Esophagus squamous epithelium (tissue), 5 donors: Measurements from ENCODE around the gene ASXL1. TPM values are rescaled to one million over a fixed set of nuclear protein-coding genes. Genes with fewer than 3 reads are reported as not detected.

Experiments
- DNase-seq: peaks from one replicate; lab custom pipeline; 2025; lab: John Stamatoyannopoulos, UW
- H3K27ac ChIP-seq, 4 donors: fragments of 200-600 bp; sonication (generic); one replicate each; pipeline ENCODE4 v1.5.1; 2016 to 2019; ENCODE audit warnings: mild to moderate bottlenecking in 1 of 4
- H3K27me3 ChIP-seq, 4 donors: fragments of 200-600 bp; sonication (generic); 1 replicate in 3 of 4; 2 replicates in 1 of 4; pipeline versions ENCODE4 v1.5.1 to v1.6.0; 2017 to 2021; ENCODE audit warnings: antibody characterized with exemption in 1 of 4
- H3K36me3 ChIP-seq, 3 donors: fragments of 200-600 bp; sonication (generic); one replicate each; pipeline ENCODE4 v1.5.1; 2016 to 2019
- H3K4me1 ChIP-seq, 3 donors: fragments of 200-600 bp; sonication (generic); one replicate each; pipeline ENCODE4 v1.5.1; 2017 to 2019
- H3K4me3 ChIP-seq, 4 donors: fragments of 200-600 bp; sonication (generic); 1 replicate in 3 of 4; 2 replicates in 1 of 4; pipeline ENCODE4 v1.5.1; 2016 to 2019; ENCODE audit warnings: mild to moderate bottlenecking in 2 of 4, moderate library complexity in 1 of 4
- H3K9me3 ChIP-seq, 3 donors: fragments of 200-600 bp; sonication (generic); one replicate each; pipeline ENCODE4 v1.5.1; 2016 to 2019
- POLR2A ChIP-seq, 4 donors: fragments of 450-650 bp; IDR thresholded peaks; one replicate each; pipeline ENCODE4 v1.6.1; 2017; ENCODE audit warnings: antibody characterized with exemption in 4 of 4, mild to moderate bottlenecking in 4 of 4, moderate library complexity in 3 of 4
- WGBS, 2 donors: methylation state at CpG; one replicate each; pipeline ENCODE4 v1.1.5; 2018; 5-methylcytosine and 5-hydroxymethylcytosine counted together
- intact Hi-C: fragments of 100-400 bp; cut with DNase I; formaldehyde crosslinking; loops from one replicate; pipeline ENCODE4 v1.15.0; 2022
- total RNA-seq, 4 donors: library from RNA; depleted of rRNA; stranded (reverse); fragments of >200 nt; gene quantifications; one replicate each; pipeline ENCODE4 v1.1.0, GENCODE V29; 2016
- TF ChIP-seq, protein P1 (sequence below), 6 experiments: fragments of 450-650 bp in 4 of 6; fragments of 200-600 bp in 2 of 6; sonication (generic) in 2 of 6; IDR thresholded peaks; one replicate each; pipeline ENCODE4 v1.5.1; 2016 to 2019; ENCODE audit warnings: antibody characterized with exemption in 6 of 6, mild to moderate bottlenecking in 4 of 6, moderate library complexity in 4 of 6
- donor health status: DM: yes; HTN: yes; CAD: no.

The ASXL1 gene
- total RNA-seq, 4 donors from 2014 or later = 14.3 to 49.2 (median 22.1) TPM

DNA sequence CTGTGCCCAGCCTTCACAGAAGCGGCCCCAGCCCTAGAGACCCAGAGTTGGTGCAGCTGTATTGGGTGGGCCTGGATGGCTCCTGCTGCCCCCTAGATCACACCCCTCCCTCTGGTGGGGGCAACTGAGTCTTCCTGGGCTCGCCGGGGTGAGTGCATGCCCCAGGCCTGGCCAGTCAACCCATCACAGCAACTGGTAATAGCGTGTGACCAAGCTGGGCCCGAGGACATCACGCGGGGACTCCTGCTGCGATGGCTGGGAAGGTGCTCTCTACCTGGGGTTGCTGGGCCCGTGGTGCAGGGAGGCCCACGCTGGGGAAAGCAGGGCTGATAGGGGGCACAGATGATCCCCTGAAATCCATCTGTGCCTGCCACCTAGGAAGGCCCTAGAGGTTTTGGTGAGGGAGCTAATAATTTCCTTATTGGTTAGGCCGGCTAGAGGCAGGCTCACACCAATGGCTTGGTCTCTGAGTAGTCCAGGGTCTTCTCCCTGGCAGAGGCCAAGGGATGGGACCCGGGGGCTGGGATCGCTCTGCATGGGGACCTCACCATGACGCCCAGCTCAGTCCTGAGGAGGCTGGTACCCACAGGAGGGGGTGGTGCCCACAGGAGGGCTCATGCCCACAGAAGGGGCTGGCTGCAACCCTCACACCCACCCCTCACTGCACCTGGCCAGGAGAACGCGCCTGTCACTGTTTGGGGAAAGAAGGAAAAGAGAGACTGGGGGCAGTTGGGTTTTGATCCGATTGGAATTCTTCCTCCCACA lies 103.9 kb downstream of the ASXL1 start:
- Histone ChIP-seq H3K4me1 (peaks cover 7 to 57% (median 12%) of the 10 kb centered on the region in 3 donors), H3K9me3 (no peaks in the 10 kb centered on the region), H3K36me3 (no peaks in the 10 kb centered on the region), H3K27ac (no peak overlapping the region), H3K27me3 (no peaks in the 10 kb centered on the region), H3K4me3 (no peak overlapping the region)
- DNase-seq = no peak
- TF ChIP-seq POLR2A (IDR thresholded peaks at IDR 0.05) = no peak
- TF ChIP-seq, protein P1, sequence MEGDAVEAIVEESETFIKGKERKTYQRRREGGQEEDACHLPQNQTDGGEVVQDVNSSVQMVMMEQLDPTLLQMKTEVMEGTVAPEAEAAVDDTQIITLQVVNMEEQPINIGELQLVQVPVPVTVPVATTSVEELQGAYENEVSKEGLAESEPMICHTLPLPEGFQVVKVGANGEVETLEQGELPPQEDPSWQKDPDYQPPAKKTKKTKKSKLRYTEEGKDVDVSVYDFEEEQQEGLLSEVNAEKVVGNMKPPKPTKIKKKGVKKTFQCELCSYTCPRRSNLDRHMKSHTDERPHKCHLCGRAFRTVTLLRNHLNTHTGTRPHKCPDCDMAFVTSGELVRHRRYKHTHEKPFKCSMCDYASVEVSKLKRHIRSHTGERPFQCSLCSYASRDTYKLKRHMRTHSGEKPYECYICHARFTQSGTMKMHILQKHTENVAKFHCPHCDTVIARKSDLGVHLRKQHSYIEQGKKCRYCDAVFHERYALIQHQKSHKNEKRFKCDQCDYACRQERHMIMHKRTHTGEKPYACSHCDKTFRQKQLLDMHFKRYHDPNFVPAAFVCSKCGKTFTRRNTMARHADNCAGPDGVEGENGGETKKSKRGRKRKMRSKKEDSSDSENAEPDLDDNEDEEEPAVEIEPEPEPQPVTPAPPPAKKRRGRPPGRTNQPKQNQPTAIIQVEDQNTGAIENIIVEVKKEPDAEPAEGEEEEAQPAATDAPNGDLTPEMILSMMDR (IDR thresholded peaks at IDR 0.05) = no peak
- WGBS, 2 donors = 88% methylated on average over 1 of the region's 17 CpGs; no CpG with 5 or more reads in 1 of the 2 donors
- intact Hi-C loops = no loop called here

DNA sequence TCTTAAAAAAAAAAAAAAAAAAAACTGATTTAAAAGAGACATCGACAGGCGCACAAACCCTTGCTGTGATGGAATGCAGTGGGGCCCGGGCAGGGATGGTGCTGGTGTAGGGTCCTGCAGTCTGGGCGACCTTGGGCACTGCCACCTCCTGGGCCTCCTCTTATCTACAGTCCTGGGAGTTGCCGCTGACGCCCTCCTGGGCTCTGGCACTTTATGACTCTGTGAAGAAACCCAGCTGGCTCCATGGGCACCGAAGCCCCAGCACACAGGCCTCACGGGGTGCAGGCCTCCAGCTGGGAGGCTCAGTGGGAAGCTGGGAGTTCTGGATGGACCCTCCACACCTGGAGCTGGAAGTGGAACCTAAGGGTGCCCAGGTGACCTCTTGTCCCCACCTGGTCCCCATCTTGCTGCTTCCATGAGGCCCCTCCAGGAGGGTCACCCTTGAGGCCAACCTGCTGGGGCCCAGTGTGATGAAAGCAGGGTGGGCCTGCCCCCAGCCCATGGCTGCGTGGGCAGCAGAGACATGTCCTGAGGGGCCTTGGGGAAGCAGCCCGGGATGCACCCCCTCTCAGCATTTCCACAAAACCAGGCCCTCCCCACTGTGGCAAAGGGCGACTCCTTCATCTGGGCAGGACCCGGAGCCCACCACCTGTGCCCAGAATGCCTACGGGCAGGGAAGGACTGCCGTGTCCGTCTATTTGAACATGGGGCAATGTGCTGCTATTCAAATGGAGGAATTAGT lies 104.9 kb downstream of the ASXL1 start:
- 89% methylated on average over 6 of the region's 15 CpGs; no CpG with 5 or more reads in 1 of the 2 donors for WGBS, 2 donors
- intact Hi-C loops = no loop called here
- peak overlapping the region in 2 of 4 donors; percentile 57 to 62 for H3K27ac ChIP-seq
- H3K36me3 ChIP-seq = no peaks in the 10 kb centered on the region
- no peak for DNase-seq
- H3K4me3 ChIP-seq = no peak overlapping the region
- no peaks in the 10 kb centered on the region for H3K27me3 ChIP-seq
- peaks cover 0 to 57% (median 7%) of the 10 kb centered on the region in 3 donors for H3K4me1 ChIP-seq
- TF ChIP-seq, protein P1 (IDR thresholded peaks at IDR 0.05) = no peak
- TF ChIP-seq POLR2A (IDR thresholded peaks at IDR 0.05) = no peak
- H3K9me3 ChIP-seq = no peaks in the 10 kb centered on the region

DNA sequence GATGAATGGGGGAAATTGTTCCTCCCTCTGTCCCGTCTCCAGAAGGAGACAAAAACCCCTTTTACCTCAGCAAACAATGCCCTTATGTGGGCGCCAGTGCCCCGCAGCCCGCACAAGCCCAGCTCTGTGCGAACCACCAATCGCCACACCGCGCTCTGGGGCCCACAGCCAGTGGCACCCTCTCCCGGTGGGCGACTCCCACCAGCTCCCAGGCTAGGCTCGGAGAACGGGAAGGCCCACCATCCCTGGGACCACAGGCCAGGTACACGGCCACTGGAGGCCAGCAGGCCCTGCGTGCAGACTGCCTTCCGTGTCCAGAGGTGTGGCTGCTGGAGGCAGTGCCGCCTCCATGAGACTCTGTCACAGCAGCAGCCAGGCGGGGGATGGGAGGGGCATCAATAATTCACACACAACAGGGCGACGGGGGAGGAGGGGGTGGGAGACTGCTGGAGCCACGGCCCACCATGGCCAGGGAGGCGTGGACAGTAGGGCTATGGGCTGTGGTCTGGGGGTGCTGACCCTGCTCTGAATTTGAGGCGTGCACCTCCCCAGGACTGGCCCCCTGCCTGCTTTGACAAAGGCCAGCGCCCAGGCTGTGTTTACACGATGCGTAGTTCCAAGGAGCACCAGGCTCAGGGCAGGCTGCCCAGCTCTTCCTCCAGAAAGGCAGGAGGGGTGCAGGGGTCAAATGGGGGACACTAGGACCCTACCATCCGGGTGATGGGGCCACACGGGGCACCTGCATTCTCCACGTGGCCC lies 105.7 kb downstream of the ASXL1 start:
- Histone ChIP-seq H3K27ac (peak overlapping the region in 3 of 4 donors; percentile 33 to 62 (median 57)), H3K27me3 (no peaks in the 10 kb centered on the region), H3K36me3 (no peaks in the 10 kb centered on the region), H3K4me3 (no peak overlapping the region), H3K4me1 (peaks cover 0 to 58% (median 7%) of the 10 kb centered on the region in 3 donors), H3K9me3 (no peaks in the 10 kb centered on the region)
- no peak for DNase-seq
- intact Hi-C loops = no loop called here
- 33 to 86% methylated on average over 3 to 5 of the region's 28 CpGs for WGBS, 2 donors
- TF ChIP-seq, protein P1 (IDR thresholded peaks at IDR 0.05) = no peak
- no peak for TF ChIP-seq POLR2A (IDR thresholded peaks at IDR 0.05)

DNA sequence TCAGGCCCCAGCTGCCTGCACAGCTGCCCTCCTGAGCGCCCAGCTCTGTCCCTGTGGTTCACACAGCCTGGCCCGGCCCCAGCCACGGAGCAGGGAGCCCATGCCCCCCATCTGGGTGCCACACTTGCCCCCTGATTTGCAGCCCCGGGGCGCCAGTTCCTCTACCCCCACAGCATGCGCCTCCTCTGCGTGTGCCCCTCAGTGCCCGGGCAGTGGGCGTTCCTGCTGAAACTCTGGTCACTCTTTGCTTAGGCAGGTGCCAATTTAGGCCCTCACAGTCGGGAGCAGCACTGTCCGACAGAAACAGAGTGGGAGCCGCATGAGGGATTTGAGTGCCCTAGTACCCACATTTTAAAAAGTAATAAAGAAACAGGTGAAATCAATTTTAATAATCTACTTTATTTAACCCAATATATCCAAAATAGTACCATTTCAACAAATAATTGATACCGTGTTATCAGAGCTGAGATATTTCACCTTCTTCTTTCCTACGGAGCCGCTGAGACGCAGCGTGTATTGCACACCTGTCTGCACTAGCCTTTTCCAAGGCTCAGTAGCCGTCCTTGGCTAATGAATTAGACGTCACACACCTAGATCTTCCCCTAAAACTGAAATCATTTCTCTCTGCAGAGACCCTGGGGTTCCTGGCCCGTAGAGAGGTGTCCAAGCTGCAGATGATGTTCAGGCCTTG lies 106.4 kb downstream of the ASXL1 start:
- H3K36me3 ChIP-seq = no peaks in the 10 kb centered on the region
- 87 to 92% methylated on average over 10 to 16 of the region's 20 CpGs for WGBS, 2 donors
- peak overlapping the region in 3 of 4 donors; percentile 33 to 81 (median 57) for H3K27ac ChIP-seq
- DNase-seq = no peak
- H3K27me3 ChIP-seq = no peaks in the 10 kb centered on the region
- no peak overlapping the region for H3K4me3 ChIP-seq
- intact Hi-C loops = no loop called here
- H3K4me1 ChIP-seq = peaks cover 0 to 64% (median 7%) of the 10 kb centered on the region in 3 donors
- no peak for TF ChIP-seq POLR2A (IDR thresholded peaks at IDR 0.05)
- TF ChIP-seq, protein P1 (IDR thresholded peaks at IDR 0.05) = no peak
- H3K9me3 ChIP-seq = no peaks in the 10 kb centered on the region
